Astrocyte (in vitro differentiated cells and primary cell): ENCODE measurements around the gene TRIM47.

Experiments
- CTCF ChIP-seq: IDR thresholded peaks from 2 replicates; pipeline ENCODE4 v1.5.1; 2011; ENCODE audit warnings: low read depth, mild to moderate bottlenecking, inconsistent platforms, low read length, moderate library complexity; ENCODE audit not compliant: insufficient read depth
- EZH2 ChIP-seq: IDR thresholded peaks from 2 replicates; pipeline ENCODE4 v1.6.1; 2012; ENCODE audit warnings: mild to moderate bottlenecking, low read length, inconsistent platforms; ENCODE audit not compliant: insufficient read depth

DNA sequence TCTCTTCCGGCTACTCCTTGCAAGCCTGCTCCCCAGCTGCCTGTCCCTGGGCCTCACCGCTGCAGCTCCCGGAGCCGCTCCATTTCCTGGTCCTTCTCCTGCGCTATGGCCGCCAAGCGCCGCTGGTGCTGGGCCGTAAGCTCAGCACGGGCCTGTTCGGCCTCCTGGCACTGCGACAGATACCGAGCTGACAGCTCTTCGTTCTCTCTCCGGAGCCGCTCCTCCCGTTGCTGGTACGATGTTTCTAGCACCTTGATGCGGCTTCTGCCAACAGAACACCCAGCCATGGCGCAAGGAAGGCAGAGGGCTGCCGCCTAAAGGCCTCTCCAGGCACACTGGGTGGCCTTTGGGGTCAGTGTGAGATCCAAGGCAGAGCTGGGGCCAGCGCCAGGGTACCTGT, 41.2 kb upstream of the TRIM47 start:
- TF ChIP-seq CTCF (no peak), EZH2 (no peak)
